Brain microvascular endothelial cell (primary cell): Measurements from ENCODE around the gene THOC2.
"Not testable (repeated sequence)": the region's sequence is repeated elsewhere in the genome, so short reads cannot be mapped to it uniquely, and the experiment has no call there.

ENCODE experiments used
- DNase-seq: peaks from one replicate; pipeline ENCODE4 v3.0.0-alpha.2; 2020
- H3K27ac ChIP-seq: fragments of 250-450 bp; sonication (Bioruptor Pico); 2 replicates; pipeline ENCODE4 v1.5.1; 2020; ENCODE audit warnings: mild to moderate bottlenecking, moderate library complexity
- H3K27me3 ChIP-seq: fragments of 250-450 bp; sonication (Bioruptor Pico); replicated peaks from 2 replicates; pipeline ENCODE4 v1.5.1; 2020; ENCODE audit warnings: mild to moderate bottlenecking
- H3K36me3 ChIP-seq: fragments of 250-450 bp; sonication (Bioruptor Pico); replicated peaks from 2 replicates; pipeline ENCODE4 v1.5.1; 2020; ENCODE audit warnings: mild to moderate bottlenecking
- H3K4me3 ChIP-seq: 2 replicates; pipeline ENCODE4 v1.5.1; 2011; ENCODE audit warnings: low read depth, mild to moderate bottlenecking, control low read depth, low read length, moderate library complexity
- in situ Hi-C: cut with HindIII; loops from 2 replicates; pipeline ENCODE4 v1.10.0; 2017; ENCODE audit warnings: low sequenced_read_pairs, low pct_ligation_motif_present
- TF ChIP-seq, protein P1 (sequence below): IDR thresholded peaks from 2 replicates; pipeline ENCODE4 v1.5.1; 2011; ENCODE audit warnings: low read depth, mild to moderate bottlenecking, moderate library complexity, low read length, control low read depth, inconsistent platforms; ENCODE audit errors: missing control alignments

The THOC2 gene

DNA sequence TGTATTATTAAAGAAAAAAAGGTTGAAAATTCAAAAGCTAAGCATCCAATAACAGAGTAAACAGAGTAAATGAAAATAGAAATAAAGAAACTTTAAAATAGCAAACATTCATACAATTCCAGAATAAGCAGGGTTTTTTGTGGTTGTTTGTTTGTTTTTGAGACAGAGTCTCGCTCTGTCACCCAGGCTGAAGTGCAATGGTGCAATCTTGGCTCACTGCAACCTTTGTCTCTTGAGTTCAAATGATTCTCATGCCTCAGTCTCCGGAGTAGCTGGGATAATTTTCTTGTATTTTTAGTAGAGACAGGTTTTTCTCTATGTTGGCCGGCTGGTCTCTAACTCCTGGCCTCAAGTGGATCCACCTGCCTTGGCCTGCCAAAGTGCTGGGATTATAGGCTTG is 6.6 kb upstream of the THOC2 start:
- DNase-seq: no peak
- in situ Hi-C loops: no loop called here
- TF ChIP-seq, protein P1, sequence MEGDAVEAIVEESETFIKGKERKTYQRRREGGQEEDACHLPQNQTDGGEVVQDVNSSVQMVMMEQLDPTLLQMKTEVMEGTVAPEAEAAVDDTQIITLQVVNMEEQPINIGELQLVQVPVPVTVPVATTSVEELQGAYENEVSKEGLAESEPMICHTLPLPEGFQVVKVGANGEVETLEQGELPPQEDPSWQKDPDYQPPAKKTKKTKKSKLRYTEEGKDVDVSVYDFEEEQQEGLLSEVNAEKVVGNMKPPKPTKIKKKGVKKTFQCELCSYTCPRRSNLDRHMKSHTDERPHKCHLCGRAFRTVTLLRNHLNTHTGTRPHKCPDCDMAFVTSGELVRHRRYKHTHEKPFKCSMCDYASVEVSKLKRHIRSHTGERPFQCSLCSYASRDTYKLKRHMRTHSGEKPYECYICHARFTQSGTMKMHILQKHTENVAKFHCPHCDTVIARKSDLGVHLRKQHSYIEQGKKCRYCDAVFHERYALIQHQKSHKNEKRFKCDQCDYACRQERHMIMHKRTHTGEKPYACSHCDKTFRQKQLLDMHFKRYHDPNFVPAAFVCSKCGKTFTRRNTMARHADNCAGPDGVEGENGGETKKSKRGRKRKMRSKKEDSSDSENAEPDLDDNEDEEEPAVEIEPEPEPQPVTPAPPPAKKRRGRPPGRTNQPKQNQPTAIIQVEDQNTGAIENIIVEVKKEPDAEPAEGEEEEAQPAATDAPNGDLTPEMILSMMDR: no peak
- Histone ChIP-seq H3K27me3 (no peaks in the 10 kb centered on the region), H3K27ac (no peak overlapping the region), H3K4me3 (no peak overlapping the region), H3K36me3 (no peaks in the 10 kb centered on the region)

DNA sequence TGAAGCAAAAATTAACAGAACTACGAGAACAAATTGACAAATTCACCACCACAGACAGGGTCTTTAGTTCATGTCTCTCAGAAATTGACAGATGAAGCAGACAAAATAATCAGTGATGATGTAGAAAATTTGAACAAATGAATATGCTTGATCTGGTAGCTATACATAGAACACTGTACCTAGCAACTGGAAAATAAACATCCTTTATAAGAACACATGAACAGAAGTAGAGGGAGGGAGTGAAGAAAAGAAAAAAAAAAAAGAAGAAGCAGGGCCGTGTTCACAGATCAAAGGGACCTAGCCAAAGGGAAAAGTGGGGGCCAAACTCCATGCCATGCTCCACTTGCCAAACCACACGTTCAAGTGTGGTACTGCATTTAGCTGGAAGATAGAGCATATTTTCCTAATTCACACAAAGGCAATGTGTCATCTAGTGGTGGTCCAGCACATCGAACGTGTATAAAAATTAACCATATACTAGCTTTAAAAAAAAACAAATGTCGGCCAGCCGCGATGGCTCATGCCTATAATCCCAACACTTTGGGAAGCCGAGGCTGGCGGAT is 5.6 kb upstream of the THOC2 start:
- no peaks in the 10 kb centered on the region for H3K36me3 ChIP-seq
- H3K27ac ChIP-seq: no peak overlapping the region
- DNase-seq: no peak
- TF ChIP-seq, protein P1: no peak
- H3K4me3 ChIP-seq: no peak overlapping the region
- no peaks in the 10 kb centered on the region for H3K27me3 ChIP-seq
- in situ Hi-C loops: no loop called here

DNA sequence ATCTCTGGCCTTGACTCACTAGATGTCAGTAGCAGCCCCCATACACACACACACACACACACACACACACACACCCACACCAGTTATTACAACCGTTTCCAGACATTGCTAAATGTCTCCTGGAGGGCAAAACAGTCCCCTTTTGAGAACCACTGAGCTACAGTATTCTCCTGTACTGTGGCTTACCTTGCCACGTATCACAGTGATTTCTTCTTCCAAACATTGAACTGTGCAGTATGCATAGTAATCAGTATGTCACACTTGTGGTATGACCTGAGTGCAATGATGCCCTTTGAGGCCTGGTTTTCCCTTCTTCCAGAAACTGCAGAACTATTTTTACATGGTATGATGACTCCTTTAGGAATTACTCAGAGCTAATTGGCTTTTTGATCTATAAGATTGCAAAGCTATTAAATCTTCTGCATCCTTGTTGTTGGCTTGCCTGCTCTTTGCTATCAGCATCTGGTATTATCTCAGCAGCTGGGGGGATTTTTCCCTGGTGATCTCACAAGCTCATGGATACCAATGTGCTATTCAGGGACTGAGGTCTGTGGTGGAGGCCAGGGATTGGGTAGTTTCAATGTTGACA is 3.6 kb upstream of the THOC2 start:
- H3K27ac ChIP-seq: peak overlapping the region; percentile 60
- H3K36me3 ChIP-seq: no peaks in the 10 kb centered on the region
- TF ChIP-seq, protein P1: no peak
- no peaks in the 10 kb centered on the region for H3K27me3 ChIP-seq
- H3K4me3 ChIP-seq: no peak overlapping the region
- in situ Hi-C loops: no loop called here
- peak; percentile 78 for DNase-seq

DNA sequence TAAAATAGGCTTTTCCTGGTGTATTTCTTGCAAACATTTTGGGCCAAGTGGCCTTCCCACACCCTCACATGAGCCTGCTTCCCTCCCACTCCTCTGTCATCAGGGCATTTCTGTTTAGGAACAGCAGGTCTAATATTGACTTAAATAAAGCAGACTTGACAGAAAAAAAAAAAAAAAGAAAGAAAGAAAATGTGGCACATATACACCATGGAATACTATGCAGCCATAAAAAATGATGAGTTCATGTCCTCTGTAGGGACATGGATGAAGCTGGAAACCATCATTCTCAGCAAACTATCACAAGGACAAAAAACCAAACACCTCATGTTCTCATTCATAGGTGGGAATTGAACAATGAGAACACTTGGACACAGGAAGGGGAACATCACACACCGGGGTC is 2.3 kb upstream of the THOC2 start:
- H3K27ac ChIP-seq, H3K36me3 ChIP-seq, in situ Hi-C loops, H3K27me3 ChIP-seq, H3K4me3 ChIP-seq, DNase-seq: not testable (repeated sequence)

DNA sequence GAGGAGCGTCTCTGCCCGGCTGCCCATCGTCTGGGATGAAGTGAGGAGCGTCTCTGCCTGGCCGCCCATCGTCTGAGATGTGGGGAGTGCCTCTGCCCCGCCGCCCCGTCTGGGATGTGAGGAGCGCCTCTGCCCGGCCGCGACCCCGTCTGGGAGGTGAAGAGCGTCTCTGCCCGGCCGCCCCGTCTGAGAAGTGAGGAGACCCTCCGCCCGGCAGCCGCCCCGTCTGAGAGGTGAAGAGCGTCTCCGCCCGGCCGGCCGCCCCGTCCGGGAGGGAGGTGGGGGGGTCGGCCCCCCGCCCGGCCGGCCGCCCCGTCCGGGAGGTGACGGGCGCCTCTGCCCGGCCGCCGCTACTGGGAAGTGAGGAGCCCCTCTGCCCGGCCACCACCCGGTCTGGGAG is 1.2 kb upstream of the THOC2 start:
- H3K36me3 ChIP-seq, H3K27me3 ChIP-seq, in situ Hi-C loops, DNase-seq, H3K4me3 ChIP-seq, H3K27ac ChIP-seq: not testable (repeated sequence)

DNA sequence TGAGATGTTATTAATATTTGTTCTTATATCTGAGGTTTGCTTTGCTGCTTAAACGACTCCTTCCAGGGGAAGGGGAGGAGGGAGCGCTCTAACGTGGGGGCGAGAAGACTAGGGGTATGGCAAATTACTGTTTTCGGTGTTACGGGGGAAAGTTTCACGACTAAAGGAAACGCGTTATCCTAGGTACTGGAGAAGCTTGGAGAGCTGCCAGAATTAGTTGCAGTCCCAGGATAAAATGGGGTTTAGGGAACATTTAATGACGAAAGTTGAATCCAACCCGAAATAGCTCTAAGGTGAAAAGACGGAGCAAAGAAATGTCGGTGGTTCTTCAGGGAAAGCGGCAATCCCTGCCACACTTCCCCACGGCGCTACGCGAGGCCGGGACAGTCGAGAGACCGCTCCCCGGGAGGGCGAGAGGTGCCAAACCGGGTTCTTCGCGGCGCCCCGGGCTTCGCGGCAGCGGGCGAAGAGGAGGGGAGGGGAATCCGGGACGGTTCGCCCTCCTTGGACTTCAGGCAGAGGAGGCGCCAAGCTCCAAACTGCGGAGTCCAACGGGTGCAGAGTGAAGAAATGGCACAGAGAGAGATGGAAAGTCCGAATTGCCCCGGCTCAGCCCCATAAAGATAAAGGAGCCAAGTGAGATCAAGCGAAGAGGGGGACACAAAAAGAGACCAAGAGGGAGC is 724 bp downstream of the THOC2 start:
- no peak for DNase-seq
- in situ Hi-C loops: no loop called here

More for the DNA sequence above, 724 bp downstream of the THOC2 start:
- Histone ChIP-seq H3K36me3 (no peaks in the 10 kb centered on the region), H3K27ac (peak overlapping the region; percentile 69), H3K4me3 (peak overlapping the region; percentile 88), H3K27me3 (no peaks in the 10 kb centered on the region)
- TF ChIP-seq, protein P1: no peak
